GM19452 (cell line): ENCODE measurements around the gene IQGAP3.
A peak's percentile ranks its signal among the peaks of the same experiment; 100 is the strongest.
"Not testable (repeated sequence)": the region's sequence is repeated elsewhere in the genome, so short reads cannot be mapped to it uniquely, and the experiment has no call there.

Experiments
- ATAC-seq: cut with Tn5 transposase; IDR thresholded peaks from one replicate; pipeline ENCODE4 v1.9.1; 2021; ENCODE audit not compliant: unreplicated experiment

IQGAP3 gene, protein sequence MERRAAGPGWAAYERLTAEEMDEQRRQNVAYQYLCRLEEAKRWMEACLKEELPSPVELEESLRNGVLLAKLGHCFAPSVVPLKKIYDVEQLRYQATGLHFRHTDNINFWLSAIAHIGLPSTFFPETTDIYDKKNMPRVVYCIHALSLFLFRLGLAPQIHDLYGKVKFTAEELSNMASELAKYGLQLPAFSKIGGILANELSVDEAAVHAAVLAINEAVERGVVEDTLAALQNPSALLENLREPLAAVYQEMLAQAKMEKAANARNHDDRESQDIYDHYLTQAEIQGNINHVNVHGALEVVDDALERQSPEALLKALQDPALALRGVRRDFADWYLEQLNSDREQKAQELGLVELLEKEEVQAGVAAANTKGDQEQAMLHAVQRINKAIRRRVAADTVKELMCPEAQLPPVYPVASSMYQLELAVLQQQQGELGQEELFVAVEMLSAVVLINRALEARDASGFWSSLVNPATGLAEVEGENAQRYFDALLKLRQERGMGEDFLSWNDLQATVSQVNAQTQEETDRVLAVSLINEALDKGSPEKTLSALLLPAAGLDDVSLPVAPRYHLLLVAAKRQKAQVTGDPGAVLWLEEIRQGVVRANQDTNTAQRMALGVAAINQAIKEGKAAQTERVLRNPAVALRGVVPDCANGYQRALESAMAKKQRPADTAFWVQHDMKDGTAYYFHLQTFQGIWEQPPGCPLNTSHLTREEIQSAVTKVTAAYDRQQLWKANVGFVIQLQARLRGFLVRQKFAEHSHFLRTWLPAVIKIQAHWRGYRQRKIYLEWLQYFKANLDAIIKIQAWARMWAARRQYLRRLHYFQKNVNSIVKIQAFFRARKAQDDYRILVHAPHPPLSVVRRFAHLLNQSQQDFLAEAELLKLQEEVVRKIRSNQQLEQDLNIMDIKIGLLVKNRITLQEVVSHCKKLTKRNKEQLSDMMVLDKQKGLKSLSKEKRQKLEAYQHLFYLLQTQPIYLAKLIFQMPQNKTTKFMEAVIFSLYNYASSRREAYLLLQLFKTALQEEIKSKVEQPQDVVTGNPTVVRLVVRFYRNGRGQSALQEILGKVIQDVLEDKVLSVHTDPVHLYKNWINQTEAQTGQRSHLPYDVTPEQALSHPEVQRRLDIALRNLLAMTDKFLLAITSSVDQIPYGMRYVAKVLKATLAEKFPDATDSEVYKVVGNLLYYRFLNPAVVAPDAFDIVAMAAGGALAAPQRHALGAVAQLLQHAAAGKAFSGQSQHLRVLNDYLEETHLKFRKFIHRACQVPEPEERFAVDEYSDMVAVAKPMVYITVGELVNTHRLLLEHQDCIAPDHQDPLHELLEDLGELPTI (N-terminal part only)

DNA sequence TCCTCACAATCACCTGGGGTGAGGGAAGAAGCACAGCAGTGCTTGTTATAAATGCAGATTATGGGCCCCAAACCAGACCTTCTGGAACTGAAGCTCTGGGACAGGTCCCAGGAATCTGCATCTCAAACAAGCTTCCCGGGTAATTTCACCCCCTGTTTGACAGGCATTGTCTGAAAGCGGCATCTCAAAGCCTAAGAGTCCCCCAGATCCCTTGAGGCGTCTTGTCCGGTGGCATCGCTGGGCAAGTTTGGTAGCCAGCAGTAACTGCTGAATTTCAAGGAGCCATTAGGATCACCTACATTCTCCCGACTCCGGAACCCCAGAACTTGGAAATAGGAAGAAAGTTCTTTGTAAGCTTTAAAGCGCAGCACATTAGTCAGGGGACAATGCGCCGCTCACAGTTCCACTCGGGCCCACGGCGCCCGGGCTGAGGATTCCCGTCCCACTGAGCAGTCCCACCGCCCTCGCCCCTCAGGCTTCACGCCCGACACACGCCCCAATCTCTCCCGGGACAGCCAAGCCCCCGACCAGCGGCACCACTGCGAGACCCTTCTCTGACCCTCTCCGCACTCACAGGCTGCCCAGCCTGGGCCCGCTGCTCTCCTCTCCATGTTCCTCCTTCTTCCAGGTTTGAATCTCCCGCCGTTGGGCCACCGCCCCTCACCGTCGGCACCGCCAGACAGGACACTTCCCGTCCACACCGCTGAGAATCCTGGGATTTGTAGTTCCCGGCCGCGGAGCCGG, at the start of gene IQGAP3:
IQGAP3 (minus strand) TSS at position 647 of the 744 bp plus-strand sequence; CDS start at position 611, 36 bp downstream.
- ATAC-seq, result no peak

GRCh38 chr1:156619582-156619955, 47.2 kb upstream of the IQGAP3 start:
- no peak for ATAC-seq

- no peak for ATAC-seq
Observed at GRCh38 chr1:156618853-156619581, 46.7 kb upstream of the IQGAP3 start, which contains the start of gene HAPLN2. HAPLN2 (plus strand) TSS chr1:156619415; CDS start chr1:156623491, 4,076 bp downstream.

- ATAC-seq, result no peak
Observed at GRCh38 chr1:156616463-156616862, 44.1 kb upstream of the IQGAP3 start.

- ATAC-seq, result no peak
Observed at GRCh38 chr1:156615946-156616345, 43.6 kb upstream of the IQGAP3 start.

DNA sequence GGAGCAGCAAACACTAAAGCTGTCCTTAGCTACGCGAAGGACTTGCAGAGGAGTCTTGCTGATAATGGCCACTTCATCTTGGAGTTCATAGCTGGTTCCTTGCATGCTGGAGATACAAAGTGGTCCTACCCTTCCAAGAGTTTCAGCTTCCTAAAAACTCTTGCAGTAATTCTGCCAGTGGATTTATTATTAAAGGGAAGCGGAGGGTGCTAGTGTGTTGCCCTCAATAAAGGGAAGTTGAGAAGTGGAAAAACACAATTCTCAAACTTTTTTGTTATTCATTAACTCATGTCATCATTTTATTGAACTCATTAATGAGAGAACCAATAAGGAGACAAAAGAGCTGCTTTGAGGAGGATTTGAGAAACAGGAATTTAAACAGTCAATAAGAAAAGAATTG, 40.3 kb upstream of the IQGAP3 start:
- no peak for ATAC-seq

- not testable (repeated sequence) for ATAC-seq
Observed at GRCh38 chr1:156610072-156610471, 37.7 kb upstream of the IQGAP3 start.

- ATAC-seq, result no peak
Observed at GRCh38 chr1:156608981-156609380, 36.6 kb upstream of the IQGAP3 start.

- peak; percentile 51 for ATAC-seq
Observed at GRCh38 chr1:156608036-156608674, 35.8 kb upstream of the IQGAP3 start.

- not testable (repeated sequence) for ATAC-seq
Observed at GRCh38 chr1:156607344-156607743, 35.0 kb upstream of the IQGAP3 start.

- ATAC-seq, result no peak
Observed at GRCh38 chr1:156602557-156602993, 30.2 kb upstream of the IQGAP3 start.

DNA sequence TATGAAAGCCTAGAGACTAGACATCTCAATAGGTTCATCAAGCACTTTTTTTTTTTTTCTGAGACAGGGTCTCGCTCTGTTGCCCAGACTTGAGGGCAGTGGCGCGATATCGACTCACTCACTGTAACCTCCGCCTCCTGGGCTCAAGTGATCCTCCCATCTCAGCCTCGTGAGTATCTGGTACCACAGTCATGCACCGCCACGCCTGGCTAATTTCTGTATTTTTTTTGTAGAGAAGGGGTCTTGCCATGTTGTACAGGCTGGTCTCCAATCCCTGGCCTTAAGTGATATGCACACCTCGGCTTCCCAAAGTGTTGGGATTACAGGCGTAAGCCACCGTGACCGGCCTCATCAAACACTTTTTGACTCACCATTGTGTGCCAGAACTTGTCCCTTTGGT, 29.5 kb upstream of the IQGAP3 start:
- ATAC-seq, result no peak

DNA sequence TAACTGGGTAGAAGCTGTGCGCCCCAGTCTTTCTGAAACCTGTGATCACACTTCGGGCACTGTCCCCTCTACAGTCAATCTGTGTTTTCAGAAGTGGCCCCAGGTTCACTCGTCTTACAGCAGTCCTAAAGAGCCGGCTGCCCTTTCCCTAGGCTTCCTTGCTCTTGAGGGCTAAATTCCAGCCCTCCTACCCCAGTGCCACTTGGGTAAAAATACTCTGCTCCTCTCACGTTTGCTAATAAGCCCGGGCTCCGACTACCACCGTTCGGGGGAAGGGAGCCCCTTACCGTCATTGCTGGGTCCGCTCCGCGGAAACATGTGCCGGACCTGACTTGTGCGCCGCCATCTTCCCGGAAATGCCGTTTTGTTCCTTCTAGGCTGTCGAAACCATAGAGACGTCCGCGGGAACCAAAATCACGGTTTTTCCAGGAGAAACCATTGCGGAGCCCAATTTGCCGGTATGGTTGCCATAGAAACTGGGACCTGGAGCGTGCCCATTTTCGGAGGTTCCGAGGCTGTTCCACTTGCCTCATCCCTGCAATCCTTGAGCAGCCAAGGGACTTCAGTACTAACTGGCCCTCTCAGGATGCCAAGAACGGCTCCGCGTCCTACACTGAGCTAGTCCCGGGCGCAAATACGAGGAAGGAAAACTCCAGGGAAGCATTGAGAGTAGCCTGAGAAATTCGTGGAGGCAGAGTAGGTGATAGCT, 28.9 kb upstream of the IQGAP3 start, which contains the start of gene GPATCH4:
GPATCH4 (minus strand) TSS at position 358 of the 709 bp plus-strand sequence.
- ATAC-seq, result no peak

DNA sequence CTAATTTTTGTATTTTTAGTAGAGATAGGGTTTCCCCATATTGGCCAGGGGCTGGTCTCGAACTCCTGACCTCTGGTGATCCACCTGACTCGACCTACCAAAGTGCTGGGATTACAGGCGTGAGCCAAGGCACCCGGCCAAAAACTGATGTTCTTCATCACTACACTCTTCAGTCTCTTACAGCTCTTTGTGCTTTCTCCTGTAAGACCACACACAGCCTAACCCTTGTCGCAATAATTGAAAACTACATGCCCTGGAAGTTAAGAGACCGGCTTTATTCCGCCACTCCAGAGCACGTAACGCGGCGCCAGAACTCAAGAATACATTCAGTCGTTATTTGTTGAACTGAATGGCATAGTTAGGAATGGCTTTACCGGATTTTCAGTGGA, 28.4 kb upstream of the IQGAP3 start:
- ATAC-seq, result no peak

- no peak for ATAC-seq
Observed at GRCh38 chr1:156599811-156600210, 27.4 kb upstream of the IQGAP3 start.

DNA sequence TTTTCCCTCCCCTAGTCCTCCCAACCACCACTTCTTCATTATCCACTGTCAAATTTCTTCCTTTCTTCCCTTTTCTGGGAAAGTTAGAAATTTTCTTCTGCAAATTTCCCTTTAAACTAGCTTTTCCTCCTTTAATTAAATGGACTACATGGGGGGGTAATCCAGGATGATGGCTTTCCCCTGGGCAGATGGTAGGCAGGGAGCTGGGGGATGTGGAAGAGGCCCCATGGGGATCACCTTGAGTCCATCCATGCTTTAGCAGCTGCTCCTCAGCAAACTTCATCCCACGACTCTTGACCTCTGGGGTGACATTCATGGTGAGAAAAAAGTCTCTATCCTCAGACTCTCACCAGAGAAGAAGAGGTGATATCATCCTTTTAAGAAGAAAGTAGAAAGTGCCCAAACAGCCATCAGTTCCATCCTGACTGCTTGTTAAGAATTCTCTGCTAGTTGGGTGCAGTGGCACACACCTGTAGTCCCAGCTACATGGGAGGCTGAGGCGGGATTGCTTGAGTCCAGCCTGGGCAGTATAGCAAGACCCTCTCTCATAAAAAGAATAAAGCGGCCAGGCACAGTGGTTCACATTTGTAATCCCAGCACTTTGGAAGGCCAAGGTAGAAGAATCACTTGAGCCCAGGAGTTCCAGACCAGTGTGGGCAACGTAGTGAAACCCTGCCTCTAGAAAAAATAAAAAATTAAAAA, 26.5 kb upstream of the IQGAP3 start:
- ATAC-seq, result no peak

GRCh38 chr1:156598125-156598524, 25.8 kb upstream of the IQGAP3 start:
- ATAC-seq, result no peak

DNA sequence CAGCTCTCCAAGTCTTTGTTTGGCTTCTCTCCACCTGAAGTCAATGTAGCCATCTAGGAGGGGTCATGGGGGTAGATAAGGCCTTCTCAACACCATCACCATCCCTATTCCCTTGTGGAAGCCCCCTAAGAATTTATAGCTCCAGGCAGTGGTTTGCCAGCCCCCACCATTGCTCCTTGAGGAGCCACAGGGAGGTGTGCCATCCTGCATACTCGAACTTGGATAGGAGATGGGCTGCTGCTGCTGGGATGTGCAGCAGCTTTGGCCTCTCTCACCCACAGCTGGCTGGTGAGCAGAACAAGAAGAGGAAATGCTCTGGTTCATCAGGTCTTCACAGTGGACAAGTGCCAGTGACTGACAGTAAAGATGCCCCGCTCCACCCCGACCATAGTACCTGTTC, 24.1 kb upstream of the IQGAP3 start:
- ATAC-seq, result no peak
